ENCODE measurements around the gene RAD51B.

Gene RAD51B

DNA sequence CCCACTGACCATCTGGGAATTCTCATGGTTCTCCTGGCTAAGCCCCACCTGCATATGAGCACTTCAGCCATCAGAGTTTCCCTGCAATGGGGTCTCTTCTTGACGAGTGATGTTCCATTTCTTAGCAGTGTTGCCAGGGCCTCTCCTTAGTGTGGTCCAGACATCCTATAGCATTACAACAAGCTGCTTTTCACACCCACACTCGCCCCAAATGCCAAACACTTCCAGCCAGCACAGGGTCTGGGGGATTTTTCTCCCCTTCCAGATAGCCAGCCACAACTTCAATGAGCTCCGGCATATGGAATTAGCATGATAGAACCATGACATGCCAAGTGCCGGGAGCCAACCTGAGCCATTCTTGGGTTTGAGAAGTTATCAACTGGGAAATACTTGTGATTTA, 705.9 kb downstream of the RAD51B start:
- TF ChIP-seq PAX5 (IDR thresholded peaks at IDR 0.05; ENCODE audit: insufficient read depth, low read length, severe bottlenecking), result no peak
- TF ChIP-seq TAF1 (IDR thresholded peaks at IDR 0.05; ENCODE audit: low read depth, low read length), result no peak
- TF ChIP-seq SPI1 (IDR thresholded peaks at IDR 0.05; ENCODE audit: low read depth, low read length), result no peak
- no peak for TF ChIP-seq POU2F2 (IDR thresholded peaks at IDR 0.05; ENCODE audit: low read depth, low read length)
- TF ChIP-seq POLR2AphosphoS5 (IDR thresholded peaks at IDR 0.05; ENCODE audit: low read depth, low read length), result no peak
- TF ChIP-seq POLR2A (IDR thresholded peaks at IDR 0.05; ENCODE audit: low read depth, low read length), result no peak
- no peak for FAIRE-seq
- DNase-seq (ENCODE audit: insufficient read length, low spot score), result no peak

DNA sequence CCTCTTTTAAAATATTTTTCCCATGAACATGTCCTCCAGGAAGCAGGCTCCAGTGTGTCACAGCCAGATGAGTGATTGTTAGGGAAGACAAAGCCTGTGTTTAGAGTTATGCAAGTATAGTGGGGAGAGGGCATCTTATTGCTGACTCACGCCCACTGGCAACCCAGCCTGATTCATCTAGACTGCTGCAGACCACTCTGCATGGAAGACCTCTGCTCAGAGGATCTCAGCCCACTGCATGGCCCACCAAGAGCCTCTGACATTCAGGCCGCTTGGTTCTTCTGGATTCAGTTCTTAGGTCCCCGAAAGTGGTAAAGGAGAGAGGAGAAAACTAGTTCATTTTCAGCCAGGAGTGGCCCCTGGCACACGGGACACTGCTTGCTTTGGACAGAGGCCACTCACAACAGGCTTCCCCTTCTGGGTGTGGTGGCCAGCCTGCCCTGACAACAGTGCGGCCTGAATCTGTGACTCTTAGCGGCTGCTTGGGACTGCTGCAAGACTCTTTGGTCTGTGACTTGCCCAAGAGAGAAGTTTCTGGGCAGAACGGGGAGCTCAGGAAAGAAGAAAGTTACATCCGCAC, 707.0 kb downstream of the RAD51B start:
- TF ChIP-seq POLR2A (IDR thresholded peaks at IDR 0.05; ENCODE audit: low read depth, low read length), result no peak
- TF ChIP-seq POU2F2 (IDR thresholded peaks at IDR 0.05; ENCODE audit: low read depth, low read length), result no peak
- no peak for TF ChIP-seq TAF1 (IDR thresholded peaks at IDR 0.05; ENCODE audit: low read depth, low read length)
- no peak for TF ChIP-seq SPI1 (IDR thresholded peaks at IDR 0.05; ENCODE audit: low read depth, low read length)
- no peak for TF ChIP-seq PAX5 (IDR thresholded peaks at IDR 0.05; ENCODE audit: insufficient read depth, low read length, severe bottlenecking)
- TF ChIP-seq POLR2AphosphoS5 (IDR thresholded peaks at IDR 0.05; ENCODE audit: low read depth, low read length), result no peak
- no peak for DNase-seq (ENCODE audit: insufficient read length, low spot score)
- FAIRE-seq, result no peak

GRCh38 chr14:68527329-68527851, 707.8 kb downstream of the RAD51B start:
- TF ChIP-seq POLR2AphosphoS5 (IDR thresholded peaks at IDR 0.05; ENCODE audit: low read depth, low read length), result no peak
- no peak for TF ChIP-seq POU2F2 (IDR thresholded peaks at IDR 0.05; ENCODE audit: low read depth, low read length)
- TF ChIP-seq POLR2A (IDR thresholded peaks at IDR 0.05; ENCODE audit: low read depth, low read length), result no peak
- no peak for TF ChIP-seq PAX5 (IDR thresholded peaks at IDR 0.05; ENCODE audit: insufficient read depth, low read length, severe bottlenecking)
- DNase-seq (ENCODE audit: insufficient read length, low spot score) (no peak), FAIRE-seq (no peak)

GRCh38 chr14:68528040-68528687, 708.6 kb downstream of the RAD51B start:
- FAIRE-seq, result no peak
- TF ChIP-seq TAF1 (IDR thresholded peaks at IDR 0.05; ENCODE audit: low read depth, low read length) (no peak), PAX5 (IDR thresholded peaks at IDR 0.05; ENCODE audit: insufficient read depth, low read length, severe bottlenecking) (no peak), POU2F2 (IDR thresholded peaks at IDR 0.05; ENCODE audit: low read depth, low read length) (no peak), POLR2A (IDR thresholded peaks at IDR 0.05; ENCODE audit: low read depth, low read length) (no peak), POLR2AphosphoS5 (IDR thresholded peaks at IDR 0.05; ENCODE audit: low read depth, low read length) (no peak), SPI1 (IDR thresholded peaks at IDR 0.05; ENCODE audit: low read depth, low read length) (no peak)

DNA sequence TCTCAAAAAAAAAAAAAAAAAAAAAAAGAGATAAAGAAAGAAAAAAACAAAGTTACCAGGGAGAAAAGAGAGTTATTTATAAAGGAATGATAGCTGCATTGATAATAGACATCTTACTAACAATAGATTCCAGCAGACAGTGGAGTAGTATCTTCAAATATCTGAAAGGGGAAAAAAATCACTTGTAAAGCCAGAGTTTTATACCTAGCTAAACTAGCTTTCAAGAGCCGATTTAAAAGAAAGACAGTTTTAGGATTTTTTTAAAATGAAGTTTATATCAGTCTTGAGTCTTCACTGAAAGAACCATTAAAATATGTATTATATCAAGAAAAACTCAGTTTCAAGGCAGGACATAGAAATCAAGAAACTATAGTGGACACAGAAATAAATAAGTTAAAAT, 710.9 kb downstream of the RAD51B start:
- TF ChIP-seq TAF1 (IDR thresholded peaks at IDR 0.05; ENCODE audit: low read depth, low read length) (no peak), POU2F2 (IDR thresholded peaks at IDR 0.05; ENCODE audit: low read depth, low read length) (no peak), POLR2AphosphoS5 (IDR thresholded peaks at IDR 0.05; ENCODE audit: low read depth, low read length) (no peak), PAX5 (IDR thresholded peaks at IDR 0.05; ENCODE audit: insufficient read depth, low read length, severe bottlenecking) (no peak), POLR2A (IDR thresholded peaks at IDR 0.05; ENCODE audit: low read depth, low read length) (no peak), SPI1 (IDR thresholded peaks at IDR 0.05; ENCODE audit: low read depth, low read length) (no peak)
- FAIRE-seq, result no peak
- no peak for DNase-seq (ENCODE audit: insufficient read length, low spot score)

More at GRCh38 chr14:68528040-68528687, 708.6 kb downstream of the RAD51B start:
- DNase-seq (ENCODE audit: insufficient read length, low spot score), result no peak

- TF ChIP-seq PAX5 (IDR thresholded peaks at IDR 0.05; ENCODE audit: insufficient read depth, low read length, severe bottlenecking), result no peak
- no peak for TF ChIP-seq TAF1 (IDR thresholded peaks at IDR 0.05; ENCODE audit: low read depth, low read length)
- no peak for TF ChIP-seq POLR2AphosphoS5 (IDR thresholded peaks at IDR 0.05; ENCODE audit: low read depth, low read length)
- TF ChIP-seq SPI1 (IDR thresholded peaks at IDR 0.05; ENCODE audit: low read depth, low read length), result no peak
- no peak for TF ChIP-seq POLR2A (IDR thresholded peaks at IDR 0.05; ENCODE audit: low read depth, low read length)
- no peak for TF ChIP-seq POU2F2 (IDR thresholded peaks at IDR 0.05; ENCODE audit: low read depth, low read length)
- DNase-seq (ENCODE audit: insufficient read length, low spot score), result no peak
- FAIRE-seq, result no peak
Observed at GRCh38 chr14:68532496-68532895, 712.9 kb downstream of the RAD51B start.

DNA sequence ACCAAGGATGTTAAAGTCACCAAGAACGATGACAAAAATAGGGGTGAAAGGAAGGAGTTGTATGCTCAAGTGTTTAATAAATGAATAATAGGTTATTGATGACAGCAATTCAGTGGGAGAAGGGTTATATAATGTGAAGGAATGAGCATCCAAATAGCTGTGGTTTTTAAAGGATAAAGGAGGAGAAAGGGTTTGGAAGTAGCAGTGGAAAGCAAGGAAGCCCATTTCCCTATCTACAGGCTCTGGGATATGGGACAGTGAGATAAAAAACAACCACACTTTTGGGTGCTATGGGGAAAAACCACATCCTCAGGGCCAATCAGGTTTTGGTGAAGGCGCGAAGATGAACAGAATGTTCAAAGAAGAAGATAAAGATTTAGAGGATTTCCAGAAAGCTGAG, 714.7 kb downstream of the RAD51B start:
- DNase-seq (ENCODE audit: insufficient read length, low spot score) (no peak), FAIRE-seq (no peak)
- no peak for TF ChIP-seq POLR2A (IDR thresholded peaks at IDR 0.05; ENCODE audit: low read depth, low read length)
- TF ChIP-seq POLR2AphosphoS5 (IDR thresholded peaks at IDR 0.05; ENCODE audit: low read depth, low read length), result no peak
- TF ChIP-seq POU2F2 (IDR thresholded peaks at IDR 0.05; ENCODE audit: low read depth, low read length), result no peak
- TF ChIP-seq PAX5 (IDR thresholded peaks at IDR 0.05; ENCODE audit: insufficient read depth, low read length, severe bottlenecking), result no peak
- TF ChIP-seq TAF1 (IDR thresholded peaks at IDR 0.05; ENCODE audit: low read depth, low read length), result no peak

GRCh38 chr14:68535404-68536017, 715.9 kb downstream of the RAD51B start:
- no peak for TF ChIP-seq POLR2AphosphoS5 (IDR thresholded peaks at IDR 0.05; ENCODE audit: low read depth, low read length)
- no peak for TF ChIP-seq POU2F2 (IDR thresholded peaks at IDR 0.05; ENCODE audit: low read depth, low read length)
- no peak for TF ChIP-seq PAX5 (IDR thresholded peaks at IDR 0.05; ENCODE audit: insufficient read depth, low read length, severe bottlenecking)
- no peak for TF ChIP-seq POLR2A (IDR thresholded peaks at IDR 0.05; ENCODE audit: low read depth, low read length)
- no peak for TF ChIP-seq SPI1 (IDR thresholded peaks at IDR 0.05; ENCODE audit: low read depth, low read length)
- FAIRE-seq (no peak), DNase-seq (ENCODE audit: insufficient read length, low spot score) (no peak)

DNA sequence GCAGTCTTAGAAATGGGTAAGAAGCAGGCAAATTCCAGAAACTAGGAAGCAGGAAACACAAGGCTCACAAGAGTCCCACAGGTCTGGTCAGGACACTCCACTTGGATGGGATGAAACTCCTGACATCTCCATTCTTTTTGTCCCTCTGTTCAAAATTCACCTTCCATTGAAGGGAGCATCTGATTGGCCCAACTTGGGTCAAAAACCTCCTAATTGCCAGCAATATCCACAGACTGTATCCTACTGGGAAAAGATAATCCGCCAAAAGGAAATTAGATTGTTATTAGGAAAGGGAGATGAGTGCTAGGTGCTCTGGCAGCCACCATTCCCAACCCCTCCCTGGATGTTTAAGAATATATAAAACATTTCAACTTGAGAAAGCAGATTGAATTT, 716.4 kb downstream of the RAD51B start:
- TF ChIP-seq SPI1 (IDR thresholded peaks at IDR 0.05; ENCODE audit: low read depth, low read length), result no peak
- TF ChIP-seq POLR2A (IDR thresholded peaks at IDR 0.05; ENCODE audit: low read depth, low read length), result no peak
- FAIRE-seq (no peak), DNase-seq (ENCODE audit: insufficient read length, low spot score) (no peak)

Data from GM12891 (cell line).